Measurements from ENCODE around the gene OSGEP. TPM values are rescaled to one million over a fixed set of nuclear protein-coding genes. Genes with fewer than 3 reads are reported as not detected.
"Not testable (repeated sequence)": the region's sequence is repeated elsewhere in the genome, so short reads cannot be mapped to it uniquely, and the experiment has no call there.

OSGEP gene
- total RNA-seq, 4 donors from 2014 or later = 22.3 to 41.6 (median 26.6) TPM

DNA sequence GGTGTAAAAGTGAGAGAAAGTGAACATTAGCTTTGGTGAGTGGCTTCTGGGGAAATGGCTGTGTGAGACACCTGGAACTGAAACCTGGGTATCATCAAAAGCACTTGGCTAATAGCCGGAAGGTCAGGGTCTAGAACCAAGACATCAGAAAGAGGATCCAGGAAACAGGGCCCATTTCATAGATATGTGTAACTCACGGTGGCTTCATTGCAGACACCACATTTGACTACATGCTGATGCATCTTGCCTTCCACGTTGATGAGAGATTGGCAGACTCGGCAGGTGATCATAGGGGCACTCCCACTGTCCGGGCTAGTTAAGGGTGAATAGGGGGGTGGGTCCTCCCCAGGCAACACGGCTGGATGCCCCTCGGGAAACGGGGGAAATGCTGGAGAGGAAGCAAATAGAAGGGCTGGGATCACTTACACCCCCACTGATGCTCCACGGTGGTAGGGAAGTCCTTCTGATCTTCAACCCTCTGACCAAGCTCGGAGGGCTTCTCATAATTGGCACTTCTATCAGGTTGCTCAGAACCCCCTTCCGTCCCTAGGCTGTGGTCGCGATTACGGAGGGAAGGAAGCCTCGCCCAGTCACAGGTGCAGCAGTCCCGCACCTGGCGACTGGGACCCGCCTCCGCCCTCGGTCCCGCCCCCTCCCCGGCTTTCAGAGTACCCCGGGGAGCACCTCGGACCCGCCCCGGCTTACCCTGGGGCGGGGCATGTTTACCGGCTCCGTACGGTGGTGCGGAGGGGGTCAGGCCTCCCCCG, 6.0 kb upstream of the OSGEP start:
- DNase-seq = no peak
- H3K27me3 ChIP-seq = no peaks in the 10 kb centered on the region
- intact Hi-C loops (cut with DNase I) = no loop called here
- H3K27ac ChIP-seq = peak overlapping the region; percentile 97 to 100 (median 100)
- H3K4me3 ChIP-seq = peak overlapping the region; percentile 72 to 100 (median 99)
- peaks cover 19 to 37% (median 29%) of the 10 kb centered on the region in 3 donors for H3K36me3 ChIP-seq
- no peak for TF ChIP-seq POLR2A (IDR thresholded peaks at IDR 0.05)
- TF ChIP-seq, protein P1, sequence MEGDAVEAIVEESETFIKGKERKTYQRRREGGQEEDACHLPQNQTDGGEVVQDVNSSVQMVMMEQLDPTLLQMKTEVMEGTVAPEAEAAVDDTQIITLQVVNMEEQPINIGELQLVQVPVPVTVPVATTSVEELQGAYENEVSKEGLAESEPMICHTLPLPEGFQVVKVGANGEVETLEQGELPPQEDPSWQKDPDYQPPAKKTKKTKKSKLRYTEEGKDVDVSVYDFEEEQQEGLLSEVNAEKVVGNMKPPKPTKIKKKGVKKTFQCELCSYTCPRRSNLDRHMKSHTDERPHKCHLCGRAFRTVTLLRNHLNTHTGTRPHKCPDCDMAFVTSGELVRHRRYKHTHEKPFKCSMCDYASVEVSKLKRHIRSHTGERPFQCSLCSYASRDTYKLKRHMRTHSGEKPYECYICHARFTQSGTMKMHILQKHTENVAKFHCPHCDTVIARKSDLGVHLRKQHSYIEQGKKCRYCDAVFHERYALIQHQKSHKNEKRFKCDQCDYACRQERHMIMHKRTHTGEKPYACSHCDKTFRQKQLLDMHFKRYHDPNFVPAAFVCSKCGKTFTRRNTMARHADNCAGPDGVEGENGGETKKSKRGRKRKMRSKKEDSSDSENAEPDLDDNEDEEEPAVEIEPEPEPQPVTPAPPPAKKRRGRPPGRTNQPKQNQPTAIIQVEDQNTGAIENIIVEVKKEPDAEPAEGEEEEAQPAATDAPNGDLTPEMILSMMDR (IDR thresholded peaks at IDR 0.05) = no peak
- 7 to 16% methylated on average over 7 to 8 of the region's 32 CpGs for WGBS, 2 donors
- H3K4me1 ChIP-seq = peaks cover 17 to 59% (median 24%) of the 10 kb centered on the region in 3 donors
- H3K9me3 ChIP-seq = no peaks in the 10 kb centered on the region

DNA sequence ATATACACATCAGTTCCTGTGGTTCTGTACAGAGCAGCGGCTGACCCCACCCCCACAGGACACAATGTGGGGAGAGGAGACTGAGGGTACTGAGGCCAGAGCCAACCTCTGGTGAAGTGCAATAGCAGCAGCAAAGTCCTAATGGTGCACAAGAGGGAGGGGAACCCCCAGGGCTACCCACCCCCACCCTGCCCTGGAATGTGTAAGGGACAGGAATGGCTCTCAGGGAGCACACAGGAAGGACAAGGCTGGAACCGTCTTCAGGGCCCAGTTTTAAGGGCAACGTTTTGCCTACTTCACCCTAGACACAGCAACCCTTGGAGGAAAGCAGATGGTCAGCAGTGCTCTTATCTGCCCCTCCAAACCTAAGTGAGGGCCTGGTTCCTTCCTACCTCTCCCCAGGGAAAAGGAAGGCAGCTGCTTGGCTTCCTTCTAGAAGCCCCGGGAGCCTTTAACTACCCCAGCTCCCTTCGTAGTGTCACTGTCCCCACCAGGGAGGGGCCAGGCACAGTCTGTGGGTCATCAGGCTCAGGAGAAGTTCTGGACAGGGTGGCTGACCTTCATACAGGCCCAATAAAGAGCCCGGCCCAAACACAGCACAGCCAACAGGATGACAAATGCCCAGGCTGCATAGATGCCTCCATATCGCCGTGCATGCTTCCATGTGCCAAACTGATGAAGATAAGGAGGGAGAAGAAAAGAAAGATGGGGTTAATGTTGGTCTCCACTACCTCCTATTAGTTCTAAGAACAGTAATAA, 3.6 kb upstream of the OSGEP start:
- Histone ChIP-seq H3K27ac (peak overlapping the region in 1 of 4 donors; percentile 1), H3K4me1 (peaks cover 25 to 72% (median 33%) of the 10 kb centered on the region in 3 donors), H3K27me3 (no peaks in the 10 kb centered on the region), H3K36me3 (peaks cover 19 to 37% (median 29%) of the 10 kb centered on the region in 3 donors), H3K4me3 (no peak overlapping the region), H3K9me3 (no peaks in the 10 kb centered on the region)
- TF ChIP-seq, protein P1 (IDR thresholded peaks at IDR 0.05) = no peak
- no peak for TF ChIP-seq POLR2A (IDR thresholded peaks at IDR 0.05)
- no peak for DNase-seq
- intact Hi-C loops (cut with DNase I) = loop anchor here (5.0 kb wide), 1 partner anchor 111 kb away; no protein-coding TSS in a partner anchor
- 67 to 71% methylated on average over 5 of the region's 8 CpGs for WGBS, 2 donors

DNA sequence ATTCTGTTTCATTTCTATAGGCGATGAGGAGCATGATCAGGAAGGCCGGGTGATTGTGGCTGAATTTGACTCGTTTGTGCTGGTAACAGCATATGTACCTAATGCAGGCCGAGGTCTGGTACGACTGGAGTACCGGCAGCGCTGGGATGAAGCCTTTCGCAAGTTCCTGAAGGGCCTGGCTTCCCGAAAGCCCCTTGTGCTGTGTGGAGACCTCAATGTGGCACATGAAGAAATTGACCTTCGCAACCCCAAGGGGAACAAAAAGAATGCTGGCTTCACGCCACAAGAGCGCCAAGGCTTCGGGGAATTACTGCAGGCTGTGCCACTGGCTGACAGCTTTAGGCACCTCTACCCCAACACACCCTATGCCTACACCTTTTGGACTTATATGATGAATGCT, 2.4 kb upstream of the OSGEP start:
- Histone ChIP-seq H3K4me3 (no peak overlapping the region), H3K27me3 (no peaks in the 10 kb centered on the region), H3K27ac (peak overlapping the region in 3 of 4 donors; percentile 12 to 97 (median 96)), H3K36me3 (peaks cover 22 to 47% (median 33%) of the 10 kb centered on the region in 3 donors), H3K4me1 (peaks cover 27 to 72% (median 33%) of the 10 kb centered on the region in 3 donors), H3K9me3 (no peaks in the 10 kb centered on the region)
- intact Hi-C loops (cut with DNase I) = loop anchor here (5.0 kb wide), 1 partner anchor 110 kb away; no protein-coding TSS in a partner anchor
- 60 to 69% methylated on average over 9 to 13 of the region's 13 CpGs for WGBS, 2 donors
- TF ChIP-seq, protein P1 (IDR thresholded peaks at IDR 0.05) = no peak
- no peak for TF ChIP-seq POLR2A (IDR thresholded peaks at IDR 0.05)
- no peak for DNase-seq

DNA sequence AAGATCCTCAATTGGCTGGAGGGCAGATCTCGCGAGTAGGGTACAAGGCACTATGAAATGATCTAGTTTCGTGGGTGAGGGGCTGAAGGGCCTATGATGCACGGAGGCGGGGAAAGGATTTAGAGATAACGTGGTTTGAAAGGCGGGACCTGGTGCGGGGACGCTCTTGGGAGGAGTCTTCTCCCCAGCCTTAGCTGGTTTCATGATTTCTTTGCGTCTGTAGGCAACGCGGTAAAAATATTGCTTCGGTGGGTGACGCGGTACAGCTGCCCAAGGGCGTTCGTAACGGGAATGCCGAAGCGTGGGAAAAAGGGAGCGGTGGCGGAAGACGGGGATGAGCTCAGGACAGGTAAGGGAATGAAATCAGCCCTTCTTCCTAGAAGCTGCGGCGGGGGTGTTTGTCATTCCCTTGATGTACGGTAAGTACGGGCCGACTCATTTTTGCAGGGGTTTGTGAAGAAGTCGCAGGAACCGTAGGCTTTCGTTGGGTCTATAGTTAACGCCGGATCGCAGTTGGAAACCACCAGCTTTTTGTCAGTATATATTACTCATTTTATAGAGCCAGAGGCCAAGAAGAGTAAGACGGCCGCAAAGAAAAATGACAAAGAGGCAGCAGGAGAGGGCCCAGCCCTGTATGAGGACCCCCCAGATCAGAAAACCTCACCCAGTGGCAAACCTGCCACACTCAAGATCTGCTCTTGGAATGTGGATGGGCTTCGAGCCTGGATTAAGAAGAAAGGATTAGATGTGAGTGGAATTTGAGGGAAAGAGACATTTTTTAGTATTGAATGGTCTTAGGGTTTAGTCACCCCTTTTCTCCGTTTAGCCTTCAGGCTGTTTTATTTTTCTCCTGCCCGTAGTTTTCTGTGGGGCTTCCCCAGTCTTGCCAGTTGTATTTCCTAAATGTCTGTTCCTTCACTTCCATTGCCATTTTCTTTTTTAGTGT, 1.0 kb upstream of the OSGEP start:
- no peak for DNase-seq
- Histone ChIP-seq H3K9me3 (no peaks in the 10 kb centered on the region), H3K27me3 (no peaks in the 10 kb centered on the region), H3K4me3 (peak overlapping the region; percentile 55 to 95 (median 84)), H3K36me3 (peaks cover 25 to 61% (median 46%) of the 10 kb centered on the region in 3 donors), H3K4me1 (peaks cover 26 to 67% (median 32%) of the 10 kb centered on the region in 3 donors), H3K27ac (peak overlapping the region; percentile 85 to 98 (median 96))
- intact Hi-C loops (cut with DNase I) = loop anchor here (5.0 kb wide), 1 partner anchor 108 kb away; no protein-coding TSS in a partner anchor
- WGBS, 2 donors = 0% methylated on average over 34 to 39 of the region's 39 CpGs
- peak in 1 of 4 donors; percentile 1 for TF ChIP-seq POLR2A (IDR thresholded peaks at IDR 0.05)
- TF ChIP-seq, protein P1 (IDR thresholded peaks at IDR 0.05) = no peak

DNA sequence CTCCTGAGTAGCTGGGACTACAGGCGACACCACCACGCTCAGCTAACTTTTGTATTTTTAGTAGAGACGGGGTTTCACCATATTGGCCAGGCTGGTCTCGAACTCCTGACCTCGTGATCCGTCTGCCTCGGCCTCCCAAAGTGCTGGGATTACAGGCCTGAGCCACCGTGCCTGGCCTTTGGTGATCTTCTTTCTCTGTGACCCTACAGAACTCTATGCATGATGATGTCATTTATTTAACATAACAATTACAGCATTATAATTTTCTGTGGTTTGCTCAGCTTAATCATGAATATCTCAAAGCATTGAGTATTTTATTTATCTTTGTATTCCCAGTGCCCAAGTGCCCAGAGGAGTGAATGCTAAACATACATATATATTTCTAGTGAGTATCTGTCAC, 1.8 kb downstream of the OSGEP start:
- 89% methylated on average over 8 of the region's 8 CpGs for WGBS, 2 donors
- H3K27me3 ChIP-seq; DNase-seq; intact Hi-C loops (cut with DNase I); H3K27ac ChIP-seq; H3K9me3 ChIP-seq; H3K4me3 ChIP-seq: not testable (repeated sequence)
- Histone ChIP-seq H3K36me3 (peaks cover 24 to 66% (median 55%) of the 10 kb centered on the region in 3 donors), H3K4me1 (peaks cover 15 to 39% (median 20%) of the 10 kb centered on the region in 3 donors)

Measured in esophagus squamous epithelium (tissue), 5 donors.